ENCODE results near the gene HNRNPUL1. TPM values are rescaled to one million over a fixed set of nuclear protein-coding genes. Genes with fewer than 3 reads are reported as not detected.

HNRNPUL1 gene
- total RNA-seq, 1 experiment from 2014 or later, result 158 TPM

DNA sequence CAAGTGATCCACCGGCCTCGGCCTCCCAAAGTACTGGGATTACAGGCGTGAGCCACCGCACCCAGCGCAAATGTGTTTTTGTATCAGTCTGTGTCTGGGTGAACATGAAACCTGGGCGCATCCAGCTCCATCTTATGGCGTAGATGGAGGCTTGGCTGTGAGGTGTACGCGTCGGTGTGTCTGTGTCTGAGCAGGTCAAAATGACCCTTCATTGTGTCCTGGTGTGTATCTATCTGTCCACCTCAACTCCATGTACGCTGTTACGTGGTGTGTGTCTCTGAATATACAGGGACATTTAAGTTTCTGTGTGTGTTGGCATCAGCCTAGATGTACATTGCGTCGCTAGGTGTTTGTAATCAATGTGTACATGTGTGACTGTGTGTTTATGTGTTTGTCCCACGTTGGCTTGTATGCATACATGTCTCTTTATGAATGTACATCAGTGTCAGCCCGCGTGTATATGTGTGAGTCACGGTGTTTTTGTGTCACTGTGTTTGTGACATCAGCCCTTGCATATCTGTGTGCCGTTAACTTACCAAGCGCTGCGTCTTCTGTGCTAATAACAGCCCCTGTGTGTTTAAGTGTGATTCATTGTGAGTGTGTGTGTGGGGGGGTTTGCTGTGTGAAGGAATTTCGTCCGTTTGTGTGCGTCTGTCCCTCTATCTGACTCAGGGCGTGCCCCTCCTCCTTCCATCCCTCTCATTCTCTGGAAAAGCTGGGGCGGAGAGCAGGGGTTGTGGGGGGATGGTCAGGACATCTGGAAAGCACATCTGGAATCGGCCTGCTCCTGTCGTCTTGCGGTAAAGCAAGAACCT, 38.7 kb upstream of the HNRNPUL1 start:
- intact Hi-C loops (cut with micrococcal nuclease), result loop anchor here (2.0 kb wide), 1 partner anchor 37 kb away; no protein-coding TSS in a partner anchor
- no peak overlapping the region for H2AFZ ChIP-seq (ENCODE audit: low read length)
- no peak for TF ChIP-seq CTCF (conservative IDR thresholded peaks at IDR 0.05; ENCODE audit: low read depth, low read length)
- TF ChIP-seq EZH2 (IDR thresholded peaks at IDR 0.05; ENCODE audit: low read length, unreplicated experiment), result no peak
- TF ChIP-seq EZH2phosphoT487 (IDR thresholded peaks at IDR 0.05; ENCODE audit: borderline replicate concordance, low read length), result no peak
- H4K20me1 ChIP-seq (ENCODE audit: low read length), result no peaks in the 10 kb centered on the region
- no peaks in the 10 kb centered on the region for H3K27me3 ChIP-seq (ENCODE audit: low read length)
- H3K9me3 ChIP-seq (ENCODE audit: low read length), result no peaks in the 10 kb centered on the region
- peaks cover 3% of the 10 kb centered on the region for H3F3A ChIP-seq (ENCODE audit: low read length, unreplicated experiment)
- H3K4me1 ChIP-seq (ENCODE audit: insufficient read depth, low read length), result peaks cover 57% of the 10 kb centered on the region
- peaks cover 18% of the 10 kb centered on the region for H3K36me3 ChIP-seq (ENCODE audit: low read depth, low read length)
- peak overlapping the region; percentile 86 for H3K4me2 ChIP-seq (ENCODE audit: low read length)
- H3K9ac ChIP-seq (ENCODE audit: low read length), result peak overlapping the region; percentile 75
- peak overlapping the region; percentile 59 for H3K4me3 ChIP-seq (ENCODE audit: low read length)
- DNase-seq (peak; percentile 94), ATAC-seq (peak; percentile 61)
- H3K79me2 ChIP-seq (ENCODE audit: low read length), result peaks cover 57% of the 10 kb centered on the region
- H3K27ac ChIP-seq (ENCODE audit: low read length), result peak overlapping the region; percentile 97
- ChIA-PET CTCF (interaction anchor here (0.5 kb wide), 1 partner anchor 21 kb away, joined by 4 read pairs; no protein-coding TSS in a partner anchor), POLR2A (ENCODE audit: unreplicated experiment) (no interaction called here)
- BruUV-seq (replicated peaks), result TSS peak; percentile 19
- no peaks in the 10 kb centered on the region for H3K9me2 ChIP-seq (replicated peaks; ENCODE audit: low read length)

DNA sequence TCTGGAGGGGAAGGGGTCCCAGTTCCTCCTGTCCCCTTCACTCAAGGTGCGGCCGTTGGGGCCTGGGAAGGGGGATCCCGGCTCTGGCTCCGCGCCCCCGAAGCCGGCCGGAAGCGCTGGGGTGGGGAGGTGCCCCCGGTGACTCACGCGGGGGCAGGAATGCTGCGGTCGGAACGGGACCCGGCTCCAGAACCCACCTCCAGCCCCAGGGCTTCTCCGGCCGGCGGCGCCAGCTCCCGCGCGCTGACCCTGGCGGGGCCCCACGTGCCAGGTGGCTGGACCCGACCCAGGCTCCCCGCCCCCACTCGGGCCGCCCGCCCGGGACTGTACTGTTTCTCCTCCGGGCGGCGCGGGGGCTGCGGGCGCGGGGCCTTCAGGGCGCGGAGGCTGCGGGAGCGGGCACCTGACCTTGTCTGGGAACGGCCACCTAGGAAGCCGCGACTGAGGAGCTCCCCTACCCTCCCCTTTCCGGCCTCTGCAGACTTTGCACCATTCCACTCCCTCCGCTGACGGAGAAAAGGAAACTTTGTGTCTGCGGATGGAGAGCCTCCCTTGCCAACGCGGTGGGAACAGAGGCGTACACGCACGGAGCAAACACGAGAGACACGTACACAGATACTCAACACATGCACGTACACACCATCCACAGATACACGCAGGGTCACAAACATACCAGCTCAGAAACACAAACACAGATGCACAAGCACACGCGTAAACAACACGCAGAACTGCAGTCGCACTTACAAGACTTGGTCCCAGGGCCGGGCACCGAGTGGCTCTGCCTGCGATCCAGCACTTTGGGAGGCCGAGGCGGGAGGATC, 37.9 kb upstream of the HNRNPUL1 start:
- peak; percentile 51 for ATAC-seq

More for the DNA sequence above, 37.9 kb upstream of the HNRNPUL1 start:
- ChIA-PET POLR2A (ENCODE audit: unreplicated experiment) (no interaction called here), CTCF (no interaction called here)
- Histone ChIP-seq H3K4me3 (ENCODE audit: low read length) (peak overlapping the region; percentile 59), H4K20me1 (ENCODE audit: low read length) (no peaks in the 10 kb centered on the region), H3K9me3 (ENCODE audit: low read length) (no peaks in the 10 kb centered on the region), H3K4me2 (ENCODE audit: low read length) (peak overlapping the region; percentile 81), H3K9ac (ENCODE audit: low read length) (peak overlapping the region; percentile 75), H3K9me2 (replicated peaks; ENCODE audit: low read length) (no peaks in the 10 kb centered on the region), H3K36me3 (ENCODE audit: low read depth, low read length) (peaks cover 15% of the 10 kb centered on the region; the same call in 1 of the 2 replicates), H3K27me3 (ENCODE audit: low read length) (no peaks in the 10 kb centered on the region), H3F3A (ENCODE audit: low read length, unreplicated experiment) (peaks cover 3% of the 10 kb centered on the region), H2AFZ (ENCODE audit: low read length) (no peak overlapping the region), H3K27ac (ENCODE audit: low read length) (peak overlapping the region; percentile 97), H3K79me2 (ENCODE audit: low read length) (peaks cover 49% of the 10 kb centered on the region), H3K4me1 (ENCODE audit: insufficient read depth, low read length) (peaks cover 49% of the 10 kb centered on the region)
- intact Hi-C loops (cut with micrococcal nuclease), result no loop called here
- peak; percentile 89 for DNase-seq
- BruUV-seq (replicated peaks), result TSS peak; percentile 12
- TF ChIP-seq EZH2phosphoT487 (IDR thresholded peaks at IDR 0.05; ENCODE audit: borderline replicate concordance, low read length) (peak; percentile 90; the same call in 1 of the 2 replicates), CTCF (conservative IDR thresholded peaks at IDR 0.05; ENCODE audit: low read depth, low read length) (no peak), EZH2 (IDR thresholded peaks at IDR 0.05; ENCODE audit: low read length, unreplicated experiment) (no peak)
